Posterior cingulate gyrus (tissue), 11 donors: ENCODE results near the gene ARHGAP45.
A peak's percentile ranks its signal among the peaks of the same experiment; 100 is the strongest.

ENCODE experiments used
- DNase-seq, 10 donors: peaks; one replicate each; pipeline versions ENCODE4 v3.0.0 to v3.0.0-alpha.2; 2020 to 2021; ENCODE audit warnings: mixed read lengths in 3 of 10
- intact Hi-C: fragments of 100-400 bp; cut with DNase I; formaldehyde crosslinking; loops from one replicate; pipeline ENCODE4 v1.15.1; 2023

ARHGAP45 gene

DNA sequence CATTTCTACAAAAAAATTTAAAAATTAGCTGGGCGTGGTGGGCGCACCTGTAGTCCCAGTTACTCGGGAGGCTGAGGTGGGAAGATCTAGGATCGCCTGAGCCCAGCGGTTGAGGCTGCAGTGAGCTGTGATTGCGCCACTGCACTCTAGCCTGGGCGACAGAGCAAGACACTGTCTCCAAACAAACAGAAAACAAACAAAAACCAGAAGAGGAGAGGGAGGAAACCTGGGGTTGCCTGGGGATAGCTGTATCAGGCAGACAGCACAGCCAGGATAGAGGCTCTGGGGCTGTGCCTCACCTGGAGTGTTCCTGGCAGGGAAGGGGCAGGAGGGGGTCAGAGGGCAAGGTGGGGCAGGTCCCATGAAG, 30.8 kb downstream of the ARHGAP45 start:
- DNase-seq, result no peak
- intact Hi-C loops, result loop anchor here (10.0 kb wide), 1 partner anchor 53 kb away; the partner anchor contains the start of gene ABCA7

DNA sequence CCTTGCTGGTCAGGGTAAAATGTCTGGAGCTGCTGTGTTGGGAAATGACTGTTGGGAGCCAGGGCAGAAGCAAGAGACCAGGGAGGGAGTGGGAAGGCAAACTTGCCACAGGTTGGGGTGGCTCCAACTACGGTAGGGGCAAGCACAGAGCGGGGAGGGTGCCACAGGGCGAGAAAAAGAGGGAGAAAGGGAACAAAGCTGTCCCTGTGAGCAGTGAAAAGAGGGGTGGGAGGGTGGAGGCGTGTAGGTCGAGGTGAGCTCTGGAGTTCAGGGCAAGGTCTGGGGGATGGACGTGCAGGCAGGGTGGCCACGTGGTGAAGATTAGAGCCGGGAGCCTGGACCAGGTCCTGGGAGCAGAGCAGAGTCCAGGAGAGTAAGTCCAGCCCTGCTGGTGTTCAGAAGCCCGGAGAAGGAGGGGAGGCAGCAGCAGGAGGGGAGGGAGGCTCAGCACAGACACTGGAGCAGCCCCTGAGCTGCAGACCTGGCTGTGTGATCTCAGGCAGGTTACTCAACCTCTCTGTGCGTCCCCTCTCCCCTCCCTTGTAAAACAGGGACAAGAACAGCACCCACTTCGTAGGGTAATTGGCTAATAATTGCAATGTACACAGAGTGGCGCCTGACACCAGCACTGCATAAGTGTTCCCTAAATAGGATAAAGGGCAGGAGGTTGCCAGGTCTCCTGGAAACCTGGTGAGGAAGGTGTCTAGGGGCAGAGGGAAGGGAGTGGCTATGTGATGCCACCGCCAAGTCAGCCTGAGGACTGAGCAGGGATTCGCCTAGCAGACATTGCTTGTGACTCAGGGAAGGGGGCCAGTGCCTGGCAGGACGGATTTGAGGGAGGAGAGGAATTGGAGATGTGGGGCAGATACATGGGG, 31.4 kb downstream of the ARHGAP45 start:
- no peak for DNase-seq
- intact Hi-C loops, result loop anchor here (10.0 kb wide), 1 partner anchor 54 kb away; the partner anchor contains the start of gene ABCA7

DNA sequence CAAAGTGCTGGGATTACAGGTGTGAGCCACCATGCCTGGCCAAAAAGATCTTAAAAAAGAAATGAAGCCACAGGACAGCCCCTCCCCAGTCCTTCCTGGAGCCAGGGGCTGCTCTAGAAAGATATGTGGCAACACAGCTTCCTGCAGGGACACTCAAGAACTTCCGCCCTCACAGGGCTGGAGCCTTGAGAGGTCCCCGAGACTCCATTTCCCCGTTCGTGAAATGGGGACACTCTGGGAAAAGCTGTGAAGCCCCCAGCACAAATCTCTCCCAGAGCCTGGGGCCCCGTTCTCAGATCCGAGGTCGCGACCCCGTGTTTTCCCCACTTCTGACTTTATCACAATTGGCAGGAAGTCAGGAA, 34.4 kb downstream of the ARHGAP45 start:
- intact Hi-C loops, result loop anchor here (5.0 kb wide), 1 partner anchor 71 kb away; the partner anchor contains the start of gene SBNO2
- DNase-seq, result no peak

DNA sequence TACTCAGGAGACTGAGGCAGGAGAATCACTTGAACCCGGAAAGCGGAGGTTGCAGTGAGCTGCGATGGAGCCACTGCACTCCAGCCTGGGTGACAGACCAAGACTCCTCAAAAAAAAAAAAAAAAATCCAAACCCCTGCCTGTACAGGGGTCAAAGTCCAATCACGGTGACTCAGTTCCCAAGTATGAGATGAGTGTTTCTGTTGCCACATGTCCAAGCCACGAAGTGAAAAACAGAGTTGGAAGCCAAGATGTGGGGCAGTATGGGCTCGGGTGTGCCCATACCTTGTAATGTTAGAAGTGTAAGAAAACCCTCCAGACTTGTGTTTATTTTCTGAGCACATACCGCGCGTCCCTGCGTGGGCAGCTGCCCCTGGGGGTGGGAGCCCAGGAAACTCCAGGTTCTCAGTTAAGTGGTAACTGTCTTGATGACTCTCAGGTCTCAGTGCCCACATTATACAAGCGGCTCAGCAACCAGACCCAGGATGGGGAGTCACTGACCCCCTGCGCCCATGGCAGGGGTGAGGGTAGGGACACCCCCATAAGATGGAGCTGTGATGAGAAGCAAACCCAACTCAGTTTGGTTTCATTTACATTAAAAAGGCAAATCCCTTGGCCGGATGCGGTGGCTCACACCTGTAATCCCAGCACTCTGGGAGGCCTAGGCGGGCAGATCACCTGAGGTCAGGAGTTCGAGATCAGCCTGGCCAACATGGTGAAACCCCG, 35.6 kb downstream of the ARHGAP45 start:
- intact Hi-C loops, result loop anchor here (5.0 kb wide), 1 partner anchor 70 kb away; the partner anchor contains the start of gene SBNO2
- no peak for DNase-seq

DNA sequence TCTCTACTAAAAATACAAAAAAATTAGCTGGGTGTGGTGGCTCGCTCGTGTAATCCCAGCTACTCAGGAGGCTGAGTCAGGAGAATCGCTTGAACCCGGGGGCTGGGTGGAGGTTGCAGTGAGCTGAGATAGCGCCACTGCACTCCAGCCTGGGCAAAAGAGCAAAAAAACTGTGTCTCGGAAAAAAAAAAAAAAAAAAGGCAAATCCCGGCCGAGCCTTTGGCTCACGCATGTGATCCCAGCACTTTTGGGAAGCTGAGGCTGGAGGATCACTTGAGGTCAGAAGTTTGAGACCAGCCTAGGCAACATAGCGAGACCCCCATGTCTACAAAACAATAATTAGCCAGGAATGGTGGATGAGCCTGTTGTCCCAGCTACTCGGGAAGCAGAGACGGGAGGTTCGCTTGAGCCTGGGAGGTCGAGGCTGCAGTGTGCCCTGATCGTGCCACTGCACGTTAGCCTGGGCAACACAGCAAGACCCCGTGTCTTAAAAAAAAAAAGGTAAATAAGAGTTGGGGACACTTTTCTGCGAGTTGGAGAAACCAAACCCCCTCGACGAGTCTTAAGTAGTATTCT, 36.3 kb downstream of the ARHGAP45 start:
- DNase-seq, result no peak
- intact Hi-C loops, result loop anchor here (5.0 kb wide), 1 partner anchor 69 kb away; the partner anchor contains the start of gene SBNO2

DNA sequence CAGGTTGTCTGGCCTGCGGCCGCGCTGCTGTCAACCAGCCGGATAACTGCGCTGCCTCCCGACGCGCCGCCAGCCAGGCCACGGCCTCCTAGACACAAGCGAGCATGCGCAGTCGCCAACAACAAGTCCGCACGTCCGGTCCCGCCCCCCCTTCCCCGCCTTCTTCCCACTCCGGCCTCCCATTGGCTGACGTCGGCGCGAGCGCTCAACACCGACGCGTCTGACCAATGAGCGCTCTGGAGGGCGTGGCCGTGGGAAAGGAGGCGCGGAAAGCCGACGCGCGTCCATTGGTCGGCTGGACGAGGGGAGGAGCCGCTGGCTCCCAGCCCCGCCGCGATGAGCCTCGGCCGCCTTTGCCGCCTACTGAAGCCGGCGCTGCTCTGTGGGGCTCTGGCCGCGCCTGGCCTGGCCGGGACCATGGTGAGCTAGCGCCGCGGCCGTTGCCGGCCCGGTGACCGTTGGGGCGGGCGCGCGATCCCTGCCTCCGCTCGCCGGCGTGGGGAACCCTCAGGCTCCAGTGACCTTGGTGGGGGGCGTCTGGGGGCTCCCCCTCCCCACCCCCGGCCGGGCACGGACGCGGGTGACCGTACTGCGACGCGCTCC, 36.8 kb downstream of the ARHGAP45 start, which contains the start of gene GPX4:
TSS of gene GPX4 (plus strand) at position 287 of the 603 bp plus-strand sequence. CDS start at position 337, 50 bp downstream.
- intact Hi-C loops, result loop anchor here (5.0 kb wide), 1 partner anchor 68 kb away; the partner anchor contains the start of gene SBNO2
- peak; percentile 96 to 100 (median 99) for DNase-seq

DNA sequence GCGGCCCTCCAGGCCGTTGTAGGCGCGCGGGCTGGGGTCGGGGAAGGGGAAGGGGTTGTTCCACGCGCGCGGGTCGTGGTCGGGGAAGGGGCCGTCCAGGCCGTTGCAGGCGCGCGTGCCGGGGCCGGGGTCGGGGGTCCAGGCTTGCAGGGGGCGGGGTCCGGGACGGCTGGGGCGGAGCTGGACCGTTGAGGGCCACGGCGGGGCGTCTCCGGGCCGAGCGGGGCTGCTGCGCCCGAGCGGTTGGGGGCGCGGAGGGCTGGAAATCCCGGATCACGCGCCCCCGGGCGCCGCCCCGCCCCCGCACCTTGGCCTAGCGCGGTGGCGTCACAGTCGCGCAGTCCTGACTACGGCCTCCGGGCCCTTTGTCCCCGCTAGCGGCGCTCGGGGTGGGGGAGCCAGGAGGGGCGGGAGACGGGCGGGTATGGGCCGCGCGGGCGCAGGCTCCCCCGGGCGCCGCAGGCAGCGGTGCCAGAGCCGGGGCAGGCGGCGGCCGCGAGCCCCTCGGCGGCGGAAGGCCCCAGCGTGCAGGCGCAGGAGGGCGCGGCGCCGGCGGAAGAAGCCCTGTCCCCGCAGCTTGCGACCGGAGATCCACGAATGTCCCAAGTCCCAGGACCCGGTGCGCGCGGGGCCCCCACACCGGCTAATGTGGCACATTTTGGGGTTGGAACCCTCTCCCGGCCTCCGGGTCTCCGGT, 37.5 kb downstream of the ARHGAP45 start:
- intact Hi-C loops, result loop anchor here (5.0 kb wide), 1 partner anchor 68 kb away; the partner anchor contains the start of gene SBNO2

DNA sequence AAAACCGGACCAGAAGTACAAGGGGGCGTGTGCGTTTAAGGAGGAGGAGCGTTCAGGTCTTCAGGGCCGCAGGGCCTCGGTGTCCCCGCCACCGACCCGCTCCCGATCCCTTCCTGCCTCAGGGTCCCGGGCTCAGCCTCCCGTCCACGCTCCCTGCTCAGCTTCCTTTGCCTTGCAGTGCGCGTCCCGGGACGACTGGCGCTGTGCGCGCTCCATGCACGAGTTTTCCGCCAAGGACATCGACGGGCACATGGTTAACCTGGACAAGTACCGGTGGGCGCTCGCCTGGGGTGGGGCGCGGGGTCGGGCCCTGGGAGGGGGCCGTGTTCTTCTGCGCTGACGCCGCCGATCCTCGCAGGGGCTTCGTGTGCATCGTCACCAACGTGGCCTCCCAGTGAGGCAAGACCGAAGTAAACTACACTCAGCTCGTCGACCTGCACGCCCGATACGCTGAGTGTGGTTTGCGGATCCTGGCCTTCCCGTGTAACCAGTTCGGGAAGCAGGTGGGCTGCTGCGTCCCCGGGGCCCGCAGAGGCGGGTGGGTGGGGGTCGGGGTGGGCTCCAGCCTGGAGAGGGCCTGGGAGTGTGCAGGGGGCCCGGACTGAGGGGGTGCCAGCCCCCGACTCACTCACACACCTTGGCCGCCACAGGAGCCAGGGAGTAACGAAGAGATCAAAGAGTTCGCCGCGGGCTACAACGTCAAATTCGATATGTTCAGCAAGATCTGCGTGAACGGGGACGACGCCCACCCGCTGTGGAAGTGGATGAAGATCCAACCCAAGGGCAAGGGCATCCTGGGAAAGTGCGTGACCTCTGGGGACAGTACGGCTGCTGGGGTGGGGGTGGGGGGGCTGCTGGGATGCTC, 38.3 kb downstream of the ARHGAP45 start:
- no peak for DNase-seq
- intact Hi-C loops, result no loop called here

More for the DNA sequence above, 37.5 kb downstream of the ARHGAP45 start:
- DNase-seq, result peak; percentile 55 to 96 (median 72)

DNA sequence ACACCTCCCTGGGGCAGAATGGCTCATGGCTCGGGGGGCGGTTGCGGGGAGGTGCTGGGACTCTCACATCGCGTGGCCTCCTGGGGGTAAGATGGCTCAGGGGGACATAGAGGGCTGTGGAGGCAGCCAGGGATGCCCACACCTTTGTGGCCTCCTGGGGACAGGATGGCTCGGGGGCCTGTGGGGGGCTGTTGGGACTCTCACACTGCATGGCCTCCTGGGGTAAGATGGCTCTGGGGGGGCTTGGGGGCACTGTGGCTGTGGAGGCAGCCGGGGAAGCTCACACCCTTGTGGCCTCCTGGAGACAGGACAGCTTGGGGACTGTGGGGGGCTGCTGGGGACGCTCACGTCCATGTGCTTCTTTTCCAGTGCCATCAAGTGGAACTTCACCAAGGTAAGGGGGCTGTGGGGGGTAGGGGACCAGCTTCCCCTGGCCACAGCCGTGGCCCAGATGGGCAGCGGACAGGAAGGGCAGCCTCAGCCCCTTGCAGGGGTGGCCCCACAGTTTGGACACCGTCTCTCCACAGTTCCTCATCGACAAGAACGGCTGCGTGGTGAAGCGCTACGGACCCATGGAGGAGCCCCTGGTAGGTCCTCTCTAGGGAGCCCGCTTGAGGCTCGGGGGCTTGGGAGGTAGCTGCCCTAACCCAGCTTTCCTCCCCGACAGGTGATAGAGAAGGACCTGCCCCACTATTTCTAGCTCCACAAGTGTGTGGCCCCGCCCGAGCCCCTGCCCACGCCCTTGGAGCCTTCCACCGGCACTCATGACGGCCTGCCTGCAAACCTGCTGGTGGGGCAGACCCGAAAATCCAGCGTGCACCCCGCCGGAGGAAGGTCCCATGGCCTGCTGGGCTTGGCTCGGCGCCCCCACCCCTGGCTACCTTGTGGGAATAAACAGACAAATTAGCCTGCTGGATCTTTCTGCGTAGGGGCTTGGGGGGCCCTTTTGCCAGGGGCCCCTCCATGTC, 39.2 kb downstream of the ARHGAP45 start:
- intact Hi-C loops, result no loop called here
- no peak for DNase-seq

DNA sequence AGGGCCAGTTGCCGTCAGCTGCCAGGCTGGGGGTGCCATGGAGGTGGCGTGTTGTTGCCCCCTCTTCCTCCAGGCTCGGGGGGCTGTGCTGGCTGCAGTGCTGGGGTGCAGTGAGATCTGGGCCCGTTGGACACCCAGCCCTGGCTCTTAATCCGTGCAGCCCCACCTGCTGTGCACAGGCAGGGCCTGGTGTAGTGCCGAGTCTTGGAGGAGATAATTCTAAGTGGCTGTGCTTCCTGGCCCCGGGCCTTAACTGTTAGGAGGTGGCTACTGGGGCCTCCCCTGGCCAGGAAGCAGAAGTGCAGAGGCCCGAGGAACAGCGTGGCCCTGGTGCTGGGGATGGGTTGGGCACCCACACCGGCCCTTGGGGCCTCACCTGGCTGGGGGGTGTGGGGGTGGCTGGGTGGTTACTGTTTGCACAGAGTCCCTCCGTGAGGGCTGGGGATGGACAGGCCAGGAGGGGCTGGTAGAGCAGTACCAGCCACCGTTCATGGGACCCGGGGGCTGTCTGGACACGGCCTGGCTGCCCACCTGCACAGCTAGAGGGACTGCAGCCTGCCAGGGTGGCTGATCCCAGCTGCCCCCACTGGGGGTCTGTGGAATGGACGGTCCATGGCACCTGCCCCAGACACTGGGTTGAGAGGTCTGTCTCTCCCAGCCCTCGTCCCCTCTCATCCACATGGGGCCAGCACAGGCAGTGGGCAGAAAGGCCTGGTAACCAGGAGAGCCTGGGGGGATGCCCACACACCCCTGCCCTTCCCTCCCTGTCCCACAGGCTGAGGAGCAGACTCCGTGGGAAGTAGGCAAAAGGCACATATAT, 40.1 kb downstream of the ARHGAP45 start:
- DNase-seq, result no peak
- intact Hi-C loops, result no loop called here

DNA sequence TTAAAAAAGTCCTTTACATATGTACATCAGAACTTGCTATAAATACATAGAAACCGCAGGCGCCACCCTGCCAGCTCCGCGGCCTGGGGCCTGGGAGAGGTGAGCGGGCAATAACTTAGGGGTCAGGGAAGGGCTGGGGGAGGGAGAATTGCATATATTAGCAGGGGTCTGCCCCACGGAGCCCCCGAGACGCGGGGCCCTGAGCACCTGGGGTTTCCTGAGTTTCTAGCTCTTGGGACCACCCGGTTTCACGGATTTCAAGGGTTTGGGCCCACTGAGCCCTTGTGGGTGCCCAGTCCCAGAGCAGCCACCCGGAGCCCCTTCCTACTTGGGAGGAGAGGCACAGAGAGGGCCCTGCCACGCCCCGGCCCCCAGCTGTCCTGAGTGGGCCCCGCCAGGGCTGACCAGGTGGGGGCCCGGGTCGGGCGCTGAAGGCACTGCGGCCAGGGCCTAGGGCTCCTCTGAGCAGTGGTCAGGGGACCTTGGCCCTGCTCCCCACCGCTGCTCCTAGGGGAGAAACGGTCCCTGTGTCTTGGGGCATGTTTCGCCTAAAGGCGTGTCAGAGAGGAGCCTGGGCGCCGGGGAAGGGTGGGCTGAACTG, 40.8 kb downstream of the ARHGAP45 start:
- DNase-seq, result no peak
- intact Hi-C loops, result no loop called here

DNA sequence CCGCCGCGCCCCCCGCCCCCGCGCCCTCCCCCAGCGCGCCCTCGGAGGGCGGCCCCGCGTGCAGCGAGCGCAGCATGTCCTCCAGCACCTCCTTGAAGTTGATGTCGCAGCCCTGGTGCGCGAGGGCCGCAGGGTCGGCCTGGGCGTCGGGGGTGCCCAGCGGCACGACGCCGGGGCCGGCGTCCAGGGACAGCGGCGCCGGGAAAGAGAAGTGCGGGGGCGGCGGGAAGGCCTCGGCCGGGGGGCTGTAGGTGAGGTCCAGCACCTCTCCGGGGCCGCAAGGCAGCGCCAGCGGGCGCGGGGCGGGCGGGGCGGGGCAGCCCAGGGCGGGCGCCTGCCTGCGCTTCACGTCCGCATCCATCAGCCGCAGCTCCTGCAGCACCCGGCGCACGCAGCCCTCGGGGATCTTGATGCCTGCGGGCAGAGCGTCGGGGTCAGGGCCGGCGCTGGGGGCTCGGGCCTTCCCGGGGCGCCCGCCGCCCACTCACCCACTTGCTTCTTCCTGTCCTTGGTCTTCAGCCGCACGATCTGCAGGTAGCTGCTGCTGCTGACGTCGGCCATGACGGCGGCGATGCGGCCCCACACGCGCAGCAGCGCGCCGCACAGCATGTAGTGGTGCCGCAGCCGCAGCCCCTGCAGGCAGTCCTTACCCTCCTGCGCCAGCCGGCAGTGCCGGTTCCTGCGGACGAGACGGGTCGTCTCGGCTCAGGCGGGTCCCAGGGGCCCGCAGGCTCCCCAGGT, 41.5 kb downstream of the ARHGAP45 start:
- no peak for DNase-seq
- intact Hi-C loops, result no loop called here

DNA sequence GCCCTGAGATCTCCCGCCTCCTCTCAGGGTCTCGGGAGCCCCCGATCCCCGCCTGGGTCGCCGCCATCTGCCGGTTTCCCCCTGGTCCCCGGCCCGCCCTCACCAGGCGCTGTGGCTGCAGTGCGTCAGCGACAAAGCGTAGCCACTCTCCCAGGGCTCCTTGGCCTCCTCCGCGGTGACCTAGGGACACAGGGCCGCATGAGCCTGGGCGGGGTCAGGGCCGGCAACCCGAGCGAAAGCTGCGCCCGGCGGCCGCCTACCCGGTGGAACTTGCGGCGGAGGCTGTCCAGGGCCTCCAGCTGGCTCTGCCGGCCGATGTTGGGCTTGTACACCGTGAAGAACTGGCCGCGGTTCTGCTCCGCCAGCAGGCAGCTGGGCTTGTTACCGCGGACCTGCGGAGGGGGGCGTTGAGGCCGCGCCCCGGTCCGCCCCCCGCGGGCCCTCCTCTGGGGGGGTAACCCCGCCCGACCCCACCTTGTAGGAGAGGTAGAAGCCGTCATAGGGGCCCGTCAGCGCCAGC, 42.1 kb downstream of the ARHGAP45 start:
- intact Hi-C loops, result no loop called here
- no peak for DNase-seq

DNA sequence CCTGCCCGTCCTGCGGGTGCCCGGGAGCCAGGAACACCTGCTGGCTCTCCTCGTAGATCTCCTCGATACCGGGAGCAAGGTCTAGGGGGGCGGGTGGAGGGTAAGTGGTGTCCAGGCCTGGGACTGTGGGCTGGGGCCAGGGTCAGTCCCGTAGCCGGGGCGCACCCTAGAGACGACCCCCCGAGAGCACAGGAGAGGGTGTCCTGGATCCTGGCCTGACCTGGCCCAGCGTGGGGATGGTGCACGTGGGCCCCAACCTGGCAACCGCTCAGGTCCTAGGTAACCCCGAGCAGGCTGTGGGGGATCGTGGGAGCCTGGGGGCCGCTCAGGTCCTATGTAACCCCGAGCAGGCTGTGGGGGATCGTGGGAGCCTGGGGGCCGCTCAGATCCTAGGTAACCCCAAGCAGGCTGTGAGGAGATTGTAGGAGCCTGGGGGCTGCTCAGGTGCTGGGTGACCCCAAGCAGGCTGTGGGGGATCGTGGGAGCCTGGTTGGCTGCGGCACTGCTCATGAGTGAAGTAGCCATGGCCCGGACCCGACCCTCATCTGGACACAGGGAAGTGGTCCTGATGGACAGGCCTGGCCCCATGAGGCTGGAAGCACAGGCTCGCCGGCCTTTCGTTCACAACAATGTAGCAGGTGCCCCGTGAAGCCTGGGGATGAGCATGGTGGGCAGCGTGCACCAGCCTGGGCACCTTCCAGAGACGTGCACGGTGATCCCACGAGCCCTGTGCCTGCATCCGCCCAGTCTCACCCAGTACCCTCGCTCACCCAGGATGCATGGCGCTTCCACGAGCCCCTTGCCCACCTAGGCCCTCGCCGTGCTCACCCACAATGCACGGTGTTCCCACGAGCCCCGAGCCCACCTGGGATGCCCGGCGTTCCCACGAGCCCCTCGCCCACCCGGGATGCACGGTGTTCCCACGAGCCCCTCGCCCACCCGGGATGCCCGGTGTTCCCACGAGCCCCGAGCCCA, 43.0 kb downstream of the ARHGAP45 start:
- intact Hi-C loops, result loop anchor here (5.0 kb wide), 2 partner anchors 82 to 127 kb away; partner anchors contain the start of gene CBARP
- no peak for DNase-seq
